GM23248 (cell line): Measurements from ENCODE around the gene NFIA. TPM values are rescaled to one million over a fixed set of nuclear protein-coding genes. Genes with fewer than 3 reads are reported as not detected.

Source experiments
- DNase-seq: peaks from one replicate; pipeline ENCODE4 v3.0.0-alpha.2; 2015
- H2AFZ ChIP-seq: fragments of 200-600 bp; sonication (generic); 2 replicates; pipeline ENCODE4 v1.6.1; 2016; ENCODE audit warnings: antibody characterized with exemption
- H3F3A ChIP-seq: fragments of 200-600 bp; sonication (generic); 2 replicates; pipeline ENCODE4 v1.6.1; 2016; ENCODE audit warnings: mild to moderate bottlenecking, antibody characterized with exemption, mixed run types; ENCODE audit not compliant: insufficient read depth
- H3K27ac ChIP-seq: fragments of 200-600 bp; sonication (generic); 2 replicates; pipeline ENCODE4 v1.5.1; 2016; ENCODE audit warnings: mild to moderate bottlenecking
- H3K27me3 ChIP-seq: fragments of 200-600 bp; sonication (generic); replicated peaks from 2 replicates; pipeline ENCODE4 v1.6.1; 2016; ENCODE audit warnings: mild to moderate bottlenecking; ENCODE audit not compliant: insufficient read depth
- H3K36me3 ChIP-seq: fragments of 200-600 bp; sonication (generic); 2 replicates; pipeline ENCODE4 v1.6.1; 2016; ENCODE audit warnings: low read depth, mild to moderate bottlenecking
- H3K4me1 ChIP-seq: fragments of 200-600 bp; sonication (generic); 2 replicates; pipeline ENCODE4 v1.6.1; 2016; ENCODE audit warnings: mild to moderate bottlenecking; ENCODE audit not compliant: insufficient read depth
- H3K4me2 ChIP-seq: fragments of 200-600 bp; sonication (generic); one replicate; pipeline ENCODE4 v1.6.1; 2016; ENCODE audit warnings: mild to moderate bottlenecking; ENCODE audit not compliant: unreplicated experiment
- H3K4me3 ChIP-seq: fragments of 200-600 bp; sonication (generic); 2 replicates; pipeline ENCODE4 v1.5.1; 2016; ENCODE audit warnings: mild to moderate bottlenecking
- H3K79me2 ChIP-seq: fragments of 200-600 bp; sonication (generic); 2 replicates; pipeline ENCODE4 v1.6.1; 2016; ENCODE audit warnings: mild to moderate bottlenecking; ENCODE audit not compliant: insufficient read depth
- H3K9ac ChIP-seq: fragments of 200-600 bp; sonication (generic); 2 replicates; pipeline ENCODE4 v1.6.1; 2016; ENCODE audit warnings: mild to moderate bottlenecking
- H3K9me2 ChIP-seq: fragments of 200-600 bp; sonication (generic); 2 replicates; pipeline ENCODE4 v1.6.1; 2016; ENCODE audit warnings: mixed run types, mild to moderate bottlenecking, moderate library complexity; ENCODE audit not compliant: insufficient read depth
- H3K9me3 ChIP-seq: fragments of 200-600 bp; sonication (generic); one replicate; pipeline ENCODE4 v1.6.1; 2017; ENCODE audit warnings: low read depth
- H4K20me1 ChIP-seq: fragments of 200-600 bp; sonication (generic); 2 replicates; pipeline ENCODE4 v1.6.0; 2016; ENCODE audit not compliant: insufficient read depth
- EZH2 ChIP-seq: fragments of 200-600 bp; sonication (generic); IDR thresholded peaks from 2 replicates; pipeline ENCODE4 v1.6.1; 2018; ENCODE audit warnings: antibody characterized with exemption, mild to moderate bottlenecking; ENCODE audit not compliant: insufficient read depth, poor library complexity, severe bottlenecking
- EZH2phosphoT487 ChIP-seq: fragments of 200-600 bp; sonication (generic); IDR thresholded peaks from 2 replicates; pipeline ENCODE4 v1.6.1; 2018; ENCODE audit warnings: antibody characterized with exemption, moderate library complexity, mild to moderate bottlenecking, low read depth; ENCODE audit not compliant: insufficient read depth
- WGBS, 2 experiments: methylation state at CpG; one replicate each; pipeline ENCODE4 v1.1.6; 2015 to 2017; ENCODE audit warnings: low lambda C conversion rate in 2 of 2, low coverage in 1 of 2; ENCODE audit errors: missing lambda C conversion rate in 2 of 2; 5-methylcytosine and 5-hydroxymethylcytosine counted together
- in situ Hi-C: fragments of 300-500 bp; cut with MboI; formaldehyde crosslinking; loops from 2 replicates; pipeline ENCODE4 v1.15.0; 2020
- polyA plus RNA-seq: library from polyadenylated mRNA; unstranded; fragments of >200 nt; fragmentation: Nextera tagmentation; extraction: Ambion mirVana; gene quantifications from 2 replicates; pipeline ENCODE4 v1.2.1, GENCODE V29; 2016
- total RNA-seq: library from RNA; depleted of rRNA; stranded (reverse); fragments of >200 nt; shearing (Covaris generic); gene quantifications from 2 replicates; pipeline ENCODE4 v1.2.3, GENCODE V29; 2014

NFIA gene
- total and polyA plus RNA-seq, 2 experiments from 2014 or later = 3.4 to 8.8 TPM

DNA sequence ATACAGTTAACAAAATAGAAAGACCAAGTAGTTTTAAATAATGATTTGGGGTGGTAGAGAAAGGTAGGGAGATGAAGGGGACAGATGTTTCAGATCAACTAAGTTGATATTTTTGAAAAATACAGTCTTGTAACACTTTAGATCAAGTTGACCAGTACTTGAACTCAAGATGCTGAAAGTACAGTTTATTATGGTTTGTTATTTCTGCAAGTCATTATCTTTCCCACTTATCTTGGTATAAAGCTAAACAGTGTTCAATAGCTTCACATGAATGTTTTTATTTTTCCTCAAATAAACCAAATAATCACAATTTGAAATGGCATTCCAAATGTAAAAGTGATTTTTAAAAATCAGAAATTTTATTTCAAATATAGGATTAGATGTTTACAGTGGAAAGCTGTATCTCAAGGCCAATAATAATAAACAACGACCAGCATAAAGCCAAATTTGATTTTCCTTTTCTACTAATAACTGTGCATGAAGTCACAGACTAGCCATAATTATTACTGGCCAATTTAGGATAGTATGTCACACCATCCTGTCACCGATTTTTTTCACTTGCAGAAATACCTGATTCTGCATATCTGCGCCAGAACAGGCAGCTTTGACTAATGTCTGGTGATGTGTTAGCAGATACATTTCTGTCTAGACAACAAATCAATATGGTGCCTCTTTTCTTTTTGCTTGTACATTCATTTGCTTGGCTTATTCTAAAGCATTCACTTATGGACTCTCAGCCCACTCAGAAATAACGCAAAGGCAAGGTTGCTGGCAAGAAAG lies 322.4 kb downstream of the NFIA start:
- Histone ChIP-seq H3K4me1 (no peaks in the 10 kb centered on the region), H3K9me2 (no peaks in the 10 kb centered on the region; the same call in 1 of the 2 replicates), H3K4me2 (no peak overlapping the region), H3F3A (no peaks in the 10 kb centered on the region), H3K4me3 (no peak overlapping the region), H3K79me2 (no peaks in the 10 kb centered on the region), H3K9me3 (no peaks in the 10 kb centered on the region), H2AFZ (no peak overlapping the region), H4K20me1 (no peaks in the 10 kb centered on the region), H3K27ac (no peak overlapping the region), H3K36me3 (no peaks in the 10 kb centered on the region), H3K9ac (no peak overlapping the region), H3K27me3 (no peaks in the 10 kb centered on the region)
- 86 to 89% methylated on average over 4 of the region's 4 CpGs for WGBS, 2 experiments
- TF ChIP-seq EZH2phosphoT487 (no peak), EZH2 (no peak)
- DNase-seq = no peak
- in situ Hi-C loops = no loop called here

DNA sequence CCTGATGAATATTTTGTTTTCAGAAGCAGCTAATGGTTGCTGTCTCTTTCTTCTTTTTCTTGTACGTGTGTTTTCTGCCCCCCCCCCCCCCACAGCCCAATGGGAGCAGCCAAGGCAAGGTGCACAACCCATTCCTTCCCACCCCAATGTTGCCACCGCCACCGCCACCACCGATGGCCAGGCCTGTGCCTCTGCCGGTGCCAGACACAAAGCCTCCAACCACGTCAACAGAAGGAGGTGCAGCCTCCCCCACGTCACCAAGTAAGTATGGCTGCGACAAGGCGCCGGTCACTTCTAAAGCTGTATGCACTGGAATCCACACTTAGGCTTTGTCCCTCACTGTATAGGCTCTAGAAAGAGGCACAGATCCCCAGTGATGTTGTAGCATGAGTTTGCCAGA lies 324.1 kb downstream of the NFIA start:
- H3K4me3 ChIP-seq = no peak overlapping the region
- no peak overlapping the region for H3K27ac ChIP-seq
- H3K36me3 ChIP-seq = no peaks in the 10 kb centered on the region
- H4K20me1 ChIP-seq = no peaks in the 10 kb centered on the region
- H3K9me3 ChIP-seq = no peaks in the 10 kb centered on the region
- no peaks in the 10 kb centered on the region for H3K79me2 ChIP-seq
- H3K9me2 ChIP-seq = no peaks in the 10 kb centered on the region
- no peaks in the 10 kb centered on the region for H3K4me1 ChIP-seq
- no peak overlapping the region for H3K4me2 ChIP-seq
- H3K9ac ChIP-seq = no peak overlapping the region
- no peak for DNase-seq
- no peak overlapping the region for H2AFZ ChIP-seq
- TF ChIP-seq EZH2 (no peak), EZH2phosphoT487 (no peak)
- H3K27me3 ChIP-seq = no peaks in the 10 kb centered on the region
- no peaks in the 10 kb centered on the region for H3F3A ChIP-seq
- in situ Hi-C loops = no loop called here
- 96 to 97% methylated on average over 8 to 10 of the region's 10 CpGs for WGBS, 2 experiments

DNA sequence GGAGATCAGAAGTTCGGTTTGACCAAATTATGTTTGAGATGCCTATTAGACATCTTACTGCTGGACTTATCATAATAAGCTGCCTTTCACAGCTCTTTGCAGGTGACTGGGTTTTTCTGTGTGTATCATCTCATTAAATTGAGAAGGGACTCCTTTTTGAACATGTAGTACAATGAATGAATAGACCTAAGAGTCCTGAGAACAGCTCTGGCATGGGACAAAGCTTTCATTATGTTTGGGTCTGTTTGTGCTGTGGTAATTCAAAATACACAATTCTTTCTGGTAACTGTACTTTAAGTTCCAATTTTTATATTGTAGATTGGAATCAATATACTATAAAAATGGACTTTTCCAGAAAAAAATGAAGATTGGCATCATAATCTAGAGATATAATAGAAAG lies 330.2 kb downstream of the NFIA start:
- no peak overlapping the region for H3K4me3 ChIP-seq
- TF ChIP-seq EZH2 (no peak), EZH2phosphoT487 (no peak)
- no peak overlapping the region for H3K27ac ChIP-seq
- H2AFZ ChIP-seq = no peak overlapping the region
- no peak for DNase-seq
- H3K9me2 ChIP-seq = no peaks in the 10 kb centered on the region
- no peak overlapping the region for H3K9ac ChIP-seq
- H3K36me3 ChIP-seq = no peaks in the 10 kb centered on the region
- no peaks in the 10 kb centered on the region for H3F3A ChIP-seq
- in situ Hi-C loops = no loop called here
- no peak overlapping the region for H3K4me2 ChIP-seq
- H4K20me1 ChIP-seq = no peaks in the 10 kb centered on the region
- H3K27me3 ChIP-seq = no peaks in the 10 kb centered on the region
- no peaks in the 10 kb centered on the region for H3K9me3 ChIP-seq
- H3K79me2 ChIP-seq = no peaks in the 10 kb centered on the region
- no peaks in the 10 kb centered on the region for H3K4me1 ChIP-seq
- WGBS, 2 experiments = 93 to 100% methylated on average over 1 of the region's 1 CpG

DNA sequence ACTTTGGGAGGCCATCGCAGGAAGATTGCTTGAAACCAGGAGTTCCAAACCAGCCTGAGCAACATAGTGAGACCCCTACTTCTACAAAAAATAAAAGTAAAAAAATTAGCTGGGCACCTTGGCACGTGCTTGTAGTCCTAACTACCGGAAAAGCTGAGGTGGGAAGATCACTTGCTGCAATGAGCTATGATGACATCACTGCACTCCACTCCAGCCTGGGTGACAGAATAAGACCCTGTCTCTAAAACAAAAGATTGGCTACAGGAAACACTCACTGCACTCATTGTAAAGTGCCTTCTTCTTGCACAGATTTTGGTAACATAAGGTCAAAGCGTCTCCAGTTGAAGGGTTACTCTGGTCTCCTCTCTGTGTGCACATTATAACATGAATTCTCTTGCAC lies 336.8 kb downstream of the NFIA start:
- Histone ChIP-seq H2AFZ (no peak overlapping the region), H3K9ac (no peak overlapping the region), H3K27me3 (no peaks in the 10 kb centered on the region), H3K4me3 (no peak overlapping the region), H3K4me1 (no peaks in the 10 kb centered on the region), H4K20me1 (no peaks in the 10 kb centered on the region), H3K4me2 (no peak overlapping the region), H3K9me2 (no peaks in the 10 kb centered on the region), H3K36me3 (no peaks in the 10 kb centered on the region), H3K27ac (no peak overlapping the region), H3K79me2 (no peaks in the 10 kb centered on the region), H3K9me3 (no peaks in the 10 kb centered on the region), H3F3A (no peaks in the 10 kb centered on the region)
- in situ Hi-C loops = no loop called here
- no peak for DNase-seq
- WGBS, 2 experiments = 92% methylated on average over 4 of the region's 4 CpGs
- no peak for TF ChIP-seq EZH2
- no peak for TF ChIP-seq EZH2phosphoT487

DNA sequence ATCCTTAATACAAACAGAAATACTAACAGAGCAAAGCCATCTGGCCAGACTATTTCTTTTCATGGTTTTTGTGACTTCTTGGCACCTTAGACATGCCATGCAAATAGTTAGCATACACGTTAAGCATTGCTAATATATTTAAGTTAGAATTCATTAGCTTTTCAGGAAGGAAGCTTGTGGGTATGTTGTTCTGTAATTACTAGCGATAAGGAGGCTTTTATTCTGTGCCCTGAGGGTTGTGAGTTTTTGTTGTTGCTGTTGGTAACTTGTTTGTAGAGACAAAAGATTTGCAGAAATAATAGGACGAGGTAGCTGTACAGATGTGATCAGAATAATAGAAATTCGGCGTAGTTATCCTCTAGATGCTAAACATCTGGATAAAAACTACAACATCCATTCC lies 337.3 kb downstream of the NFIA start:
- Histone ChIP-seq H3K9me2 (no peaks in the 10 kb centered on the region), H3K4me3 (no peak overlapping the region), H3K27me3 (no peaks in the 10 kb centered on the region), H3K9ac (no peak overlapping the region), H3K4me2 (no peak overlapping the region), H4K20me1 (no peaks in the 10 kb centered on the region), H3K4me1 (no peaks in the 10 kb centered on the region), H2AFZ (no peak overlapping the region), H3K36me3 (no peaks in the 10 kb centered on the region), H3K79me2 (no peaks in the 10 kb centered on the region), H3K9me3 (no peaks in the 10 kb centered on the region), H3K27ac (no peak overlapping the region), H3F3A (no peaks in the 10 kb centered on the region)
- TF ChIP-seq EZH2phosphoT487 (no peak), EZH2 (no peak)
- in situ Hi-C loops = no loop called here
- DNase-seq = no peak
- 74 to 81% methylated on average over 5 of the region's 5 CpGs for WGBS, 2 experiments
